Measurements from ENCODE around the gene GABRA5.

Gene GABRA5

DNA sequence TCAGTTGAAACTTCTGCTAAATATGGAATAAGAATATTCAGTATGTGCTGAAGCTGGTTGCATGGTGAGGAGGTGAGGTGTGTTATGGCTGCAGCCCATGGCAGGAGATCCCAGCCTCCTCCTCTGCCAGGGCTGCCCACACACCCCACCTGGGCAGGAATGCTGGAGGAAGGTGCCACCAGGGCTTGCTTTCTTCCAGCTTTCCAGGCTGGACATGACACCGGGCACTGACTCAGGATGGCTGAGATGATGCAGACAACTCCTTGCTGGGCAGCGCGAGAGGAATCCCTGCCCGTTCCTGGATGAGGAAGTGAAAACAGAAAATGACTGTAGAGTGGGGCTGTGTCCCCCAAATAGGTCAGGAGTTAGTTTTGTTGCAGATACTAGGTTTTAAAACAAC, 118.2 kb downstream of the GABRA5 start:
- in situ Hi-C loops (cut with MboI; ENCODE audit: low sequenced_read_pairs), result no loop called here

DNA sequence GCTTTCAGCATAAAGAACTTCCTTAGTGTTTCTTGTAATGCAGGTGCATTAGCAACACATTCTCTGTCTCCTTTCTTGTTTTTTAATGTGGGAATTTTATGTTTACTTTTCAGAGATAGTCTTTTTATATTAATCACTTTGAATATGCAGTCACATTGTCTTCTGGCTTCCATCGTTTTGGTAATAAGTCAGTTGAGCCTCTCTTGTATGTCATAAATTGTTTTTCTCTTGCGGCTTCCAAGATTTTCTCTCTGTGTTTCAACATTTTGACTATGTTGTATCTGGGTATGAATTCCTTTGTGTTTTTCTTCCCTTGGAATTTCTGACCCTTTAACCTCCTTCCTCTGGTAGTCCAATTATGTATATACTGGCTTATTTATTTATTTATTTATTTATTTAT, 129.4 kb downstream of the GABRA5 start:
- in situ Hi-C loops (cut with MboI; ENCODE audit: low sequenced_read_pairs), result no loop called here

All from HL-60/S4 treated with phorbol 12-myristate 13-acetate at 8.2 ng/mL for 4 days and 3 days (cell line).